Fibroblast of pulmonary artery (primary cell): Measurements from ENCODE around the gene NAA40.

Source experiments
- DNase-seq: peaks from one replicate; pipeline ENCODE4 v3.0.0-alpha.2; 2010; ENCODE audit warnings: low read depth
- H3K4me3 ChIP-seq: replicated peaks from 2 replicates; pipeline ENCODE4 v1.5.1; 2011; ENCODE audit warnings: low read depth, mild to moderate bottlenecking, control low read depth, low read length, moderate library complexity
- CTCF ChIP-seq: IDR thresholded peaks from 2 replicates; pipeline ENCODE4 v1.5.1; 2011; ENCODE audit warnings: mild to moderate bottlenecking, control low read depth, low read length, inconsistent platforms; ENCODE audit errors: missing control alignments

NAA40 gene

DNA sequence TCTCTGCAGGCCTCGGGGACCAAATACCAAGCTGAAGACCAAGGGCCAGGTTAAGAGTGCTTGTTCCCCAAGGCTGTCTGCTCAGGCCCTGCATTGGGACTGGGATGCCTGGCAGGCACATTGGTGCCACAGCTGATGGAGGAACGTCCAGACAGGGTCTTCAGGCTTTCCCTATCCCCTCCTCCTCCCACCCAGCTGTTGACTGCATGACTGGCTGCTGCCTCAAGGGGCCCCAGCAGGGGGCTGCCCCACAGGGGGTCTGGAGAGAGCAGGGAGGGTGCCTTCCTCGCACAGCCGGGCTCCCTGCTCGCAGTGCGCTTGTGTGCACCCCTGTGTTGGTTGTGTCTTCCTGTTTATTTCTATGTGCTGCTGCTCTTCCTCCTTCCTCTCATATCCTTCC, 31.7 kb upstream of the NAA40 start:
- TF ChIP-seq CTCF: no peak
- no peak for DNase-seq
- no peak overlapping the region for H3K4me3 ChIP-seq

- no peak for DNase-seq
- no peak overlapping the region for H3K4me3 ChIP-seq
- no peak for TF ChIP-seq CTCF
Observed at GRCh38 chr11:63907808-63908530, 30.8 kb upstream of the NAA40 start.

DNA sequence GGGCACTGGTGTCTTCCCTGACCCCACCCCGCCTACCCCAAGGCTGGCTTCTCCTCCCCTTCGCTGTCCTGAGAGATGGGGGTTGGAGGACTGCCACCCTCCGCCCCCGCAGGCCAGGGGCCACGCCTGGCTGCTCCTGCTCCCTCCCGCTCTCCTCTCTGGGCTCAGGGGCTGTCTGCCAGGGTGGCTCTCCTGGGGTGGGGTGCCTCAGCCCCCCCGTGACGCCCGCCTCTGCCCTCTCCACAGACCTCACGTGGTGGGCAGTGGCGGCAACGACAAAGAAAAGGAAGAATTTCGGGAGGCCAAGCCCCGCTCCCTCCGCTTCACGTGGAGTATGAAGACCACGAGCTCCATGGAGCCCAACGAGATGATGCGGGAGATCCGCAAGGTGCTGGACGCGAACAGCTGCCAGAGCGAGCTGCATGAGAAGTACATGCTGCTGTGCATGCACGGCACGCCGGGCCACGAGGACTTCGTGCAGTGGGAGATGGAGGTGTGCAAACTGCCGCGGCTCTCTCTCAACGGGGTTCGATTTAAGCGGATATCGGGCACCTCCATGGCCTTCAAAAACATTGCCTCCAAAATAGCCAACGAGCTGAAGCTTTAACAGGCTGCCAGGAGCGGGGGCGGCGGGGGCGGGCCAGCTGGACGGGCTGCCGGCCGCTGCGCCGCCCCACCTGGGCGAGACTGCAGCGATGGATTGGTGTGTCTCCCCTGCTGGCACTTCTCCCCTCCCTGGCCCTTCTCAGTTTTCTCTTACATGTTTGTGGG, 30.0 kb upstream of the NAA40 start:
- no peak overlapping the region for H3K4me3 ChIP-seq
- DNase-seq: no peak
- no peak for TF ChIP-seq CTCF

DNA sequence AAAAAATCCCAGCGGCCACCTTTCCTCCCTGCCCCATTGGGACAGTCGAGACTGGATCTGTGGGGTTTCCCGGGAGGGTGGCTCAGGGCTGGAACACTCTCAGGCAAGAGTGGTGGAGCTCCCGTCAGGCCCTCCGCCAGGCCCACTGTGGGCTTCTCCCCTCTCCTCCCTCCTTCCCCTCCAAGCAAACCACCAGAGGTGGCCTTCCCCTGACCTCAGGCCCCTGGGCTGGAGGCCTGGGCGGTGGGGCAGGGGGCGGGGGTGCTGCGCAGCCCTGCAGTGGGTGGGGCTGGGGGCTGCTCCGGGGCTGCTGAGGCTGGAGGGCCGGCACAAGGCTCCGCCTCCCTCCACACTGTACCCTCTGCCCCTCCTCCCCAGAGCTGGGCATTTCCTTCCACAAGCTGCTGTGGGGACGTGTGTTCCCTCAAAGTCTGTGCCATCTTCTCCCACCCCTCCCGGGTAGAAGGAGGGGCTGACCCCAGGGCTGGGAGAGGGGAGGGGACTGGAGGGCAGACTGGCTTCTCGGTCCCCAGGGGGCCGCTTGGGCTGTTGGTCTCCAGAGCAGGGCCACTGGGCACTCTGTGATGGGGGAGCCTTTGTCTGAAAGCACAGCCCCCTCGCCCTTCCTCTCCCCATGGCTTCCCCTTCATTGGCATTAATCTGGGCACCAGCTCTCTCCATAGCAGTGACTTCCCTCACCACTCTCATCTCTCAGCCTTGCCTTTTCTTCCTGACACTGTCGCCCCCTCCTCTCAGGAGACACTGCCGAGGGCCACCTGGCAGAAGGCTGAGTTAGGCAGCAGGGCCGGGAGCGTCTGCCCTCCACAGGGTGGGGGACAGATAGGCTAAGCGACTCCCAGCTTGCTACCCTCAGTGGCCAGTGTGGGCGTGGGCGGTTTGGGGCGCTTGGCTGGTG, 29.0 kb upstream of the NAA40 start:
- no peak for DNase-seq
- no peak overlapping the region for H3K4me3 ChIP-seq
- TF ChIP-seq CTCF: no peak

- no peak overlapping the region for H3K4me3 ChIP-seq
- no peak for DNase-seq
- no peak for TF ChIP-seq CTCF
Observed at GRCh38 chr11:63910675-63911074, 28.1 kb upstream of the NAA40 start.

- TF ChIP-seq CTCF: no peak
- DNase-seq: no peak
- H3K4me3 ChIP-seq: no peak overlapping the region
Observed at GRCh38 chr11:63911440-63911839, 27.4 kb upstream of the NAA40 start.
